HG03571 (cell line): ENCODE measurements around the gene HES4.
"Not testable (repeated sequence)": the region's sequence is repeated elsewhere in the genome, so short reads cannot be mapped to it uniquely, and the experiment has no call there.

Experiments
- ATAC-seq: cut with Tn5 transposase; IDR thresholded peaks from one replicate; pipeline ENCODE4 v1.9.1; 2021; ENCODE audit not compliant: unreplicated experiment

HES4 gene

DNA sequence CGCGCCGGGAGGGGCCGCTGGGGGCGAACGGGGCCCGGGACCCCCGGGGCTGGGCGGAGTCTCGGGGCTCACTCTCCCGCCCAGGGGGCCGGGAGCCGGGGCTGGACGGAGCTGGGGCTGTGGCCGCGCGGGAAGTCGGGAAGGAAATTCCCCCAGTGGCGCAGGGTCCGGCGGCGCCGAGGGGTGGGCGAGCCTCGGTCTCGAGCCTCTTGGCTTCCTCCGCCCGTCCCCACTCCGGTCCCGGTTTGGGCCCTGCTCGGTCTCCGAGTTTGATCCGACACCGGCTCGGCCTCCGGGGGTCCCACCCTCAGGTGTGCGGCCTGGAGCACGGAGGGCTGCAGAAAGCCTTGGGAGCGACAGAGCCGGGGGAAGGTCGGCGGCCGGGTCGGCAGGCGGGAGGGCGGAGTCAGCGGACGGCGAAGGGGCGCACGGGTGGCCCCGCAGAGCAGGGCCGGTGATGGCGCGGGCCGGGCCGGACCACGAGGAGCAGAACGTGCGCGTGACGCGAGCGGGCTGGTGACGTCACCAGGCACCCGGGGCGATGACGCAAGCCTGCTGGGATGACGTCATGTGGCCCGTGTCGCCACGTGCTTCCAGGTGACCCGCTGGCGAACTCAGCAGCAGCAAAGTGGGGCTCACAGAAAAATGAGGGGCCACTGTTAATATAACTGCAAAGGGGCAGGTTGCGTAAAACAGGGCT, 610 bp upstream of the HES4 start:
- no peak for ATAC-seq

DNA sequence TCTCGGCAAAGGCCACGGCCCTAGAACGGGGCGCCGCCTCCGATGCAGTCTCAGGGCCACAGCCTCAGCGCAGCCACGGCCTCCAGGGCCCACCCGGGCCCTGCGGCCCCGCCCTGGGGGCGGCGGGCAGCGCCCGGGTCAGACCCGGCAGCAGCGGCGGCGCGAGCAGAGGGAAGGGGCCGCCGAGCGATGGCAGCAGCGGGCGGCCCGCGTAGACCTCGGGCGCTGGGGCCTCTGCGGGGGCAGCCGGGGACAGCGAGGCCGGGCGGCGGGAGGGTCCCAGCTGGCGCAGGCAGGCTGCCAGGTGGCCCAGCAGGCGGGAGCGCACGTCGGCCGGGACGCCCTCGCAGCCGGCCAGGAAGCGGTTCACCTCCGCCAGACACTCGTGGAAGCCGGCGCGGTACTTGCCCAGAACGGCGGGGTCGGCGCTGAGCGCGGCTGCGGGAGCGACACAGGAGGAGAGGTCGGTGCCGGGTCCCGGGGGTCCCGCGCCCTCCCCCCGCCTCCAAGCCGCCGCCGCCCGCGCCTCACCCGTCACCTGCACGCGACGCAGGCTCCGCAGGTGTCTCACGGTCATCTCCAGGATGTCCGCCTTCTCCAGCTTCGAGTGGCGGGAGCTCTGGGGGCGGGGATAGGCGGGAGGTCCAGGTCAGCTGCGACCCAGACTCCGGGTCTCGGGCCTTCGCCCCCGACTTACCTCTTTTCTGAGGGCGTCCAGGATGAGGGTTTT, 737 bp downstream of the HES4 start:
- no peak for ATAC-seq

DNA sequence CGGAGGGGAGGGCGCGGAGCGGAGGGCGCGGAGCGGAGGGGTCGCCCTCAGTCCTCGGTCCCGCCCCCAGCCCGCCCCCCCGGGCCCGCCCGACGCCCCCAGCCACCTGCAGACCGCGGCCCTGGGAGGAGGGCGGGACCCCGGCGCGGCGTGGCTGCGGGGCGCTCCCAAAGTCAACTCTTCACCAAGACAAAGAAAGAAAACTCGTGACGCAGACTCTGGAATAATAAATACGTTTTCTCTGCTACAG, 1.2 kb downstream of the HES4 start:
- no peak for ATAC-seq

DNA sequence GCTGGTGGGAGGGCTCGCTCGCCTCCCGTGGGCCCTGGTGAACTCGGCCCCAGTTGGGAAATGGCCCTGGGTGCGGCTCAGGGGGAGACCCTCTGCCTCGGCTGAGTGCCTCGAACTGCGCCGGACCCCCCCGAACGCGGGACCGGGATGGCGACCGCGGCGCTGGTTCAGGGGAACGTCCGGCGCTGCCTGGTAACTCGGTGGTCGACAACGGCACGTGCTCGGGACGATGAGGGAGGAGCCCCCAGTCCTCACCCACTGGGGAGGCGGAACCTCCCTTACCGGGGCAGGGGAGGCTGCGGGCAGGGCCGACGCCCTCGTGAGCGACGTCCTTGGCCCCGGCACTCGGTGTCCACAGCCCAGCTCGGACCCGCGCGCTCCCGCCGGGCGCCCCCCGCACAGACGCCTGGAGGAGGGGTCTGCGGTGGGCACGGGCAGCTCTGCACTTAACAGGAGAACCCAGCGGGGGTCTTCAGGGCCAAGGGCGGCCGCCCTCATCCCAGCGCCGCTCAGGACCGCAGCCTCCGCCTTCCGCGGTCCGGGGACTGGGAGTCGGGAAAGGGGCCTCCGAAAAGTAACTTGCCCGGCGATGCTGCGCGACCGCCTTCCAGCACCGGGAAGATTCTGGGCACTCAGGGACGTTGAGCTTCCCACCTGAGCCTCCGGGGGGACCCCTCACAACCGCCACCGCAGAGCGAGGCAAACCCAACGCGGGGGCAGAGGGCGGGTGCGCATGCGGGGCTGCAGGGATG, 1.7 kb downstream of the HES4 start:
- no peak for ATAC-seq

DNA sequence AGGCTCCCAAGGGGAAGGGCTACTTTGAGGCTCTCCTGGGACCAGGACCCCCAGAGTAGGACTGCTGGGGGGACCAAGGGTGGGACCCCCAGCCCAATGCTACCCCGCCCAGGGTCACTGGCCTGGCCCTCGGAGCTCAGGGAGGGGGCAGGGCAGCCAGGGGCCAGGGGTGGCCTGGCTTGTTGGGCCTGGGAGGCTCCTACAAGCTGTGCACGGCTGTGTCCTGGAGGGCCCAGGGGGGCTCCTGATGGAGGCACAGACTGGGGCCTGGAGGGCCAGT, 2.2 kb downstream of the HES4 start:
- no peak for ATAC-seq

DNA sequence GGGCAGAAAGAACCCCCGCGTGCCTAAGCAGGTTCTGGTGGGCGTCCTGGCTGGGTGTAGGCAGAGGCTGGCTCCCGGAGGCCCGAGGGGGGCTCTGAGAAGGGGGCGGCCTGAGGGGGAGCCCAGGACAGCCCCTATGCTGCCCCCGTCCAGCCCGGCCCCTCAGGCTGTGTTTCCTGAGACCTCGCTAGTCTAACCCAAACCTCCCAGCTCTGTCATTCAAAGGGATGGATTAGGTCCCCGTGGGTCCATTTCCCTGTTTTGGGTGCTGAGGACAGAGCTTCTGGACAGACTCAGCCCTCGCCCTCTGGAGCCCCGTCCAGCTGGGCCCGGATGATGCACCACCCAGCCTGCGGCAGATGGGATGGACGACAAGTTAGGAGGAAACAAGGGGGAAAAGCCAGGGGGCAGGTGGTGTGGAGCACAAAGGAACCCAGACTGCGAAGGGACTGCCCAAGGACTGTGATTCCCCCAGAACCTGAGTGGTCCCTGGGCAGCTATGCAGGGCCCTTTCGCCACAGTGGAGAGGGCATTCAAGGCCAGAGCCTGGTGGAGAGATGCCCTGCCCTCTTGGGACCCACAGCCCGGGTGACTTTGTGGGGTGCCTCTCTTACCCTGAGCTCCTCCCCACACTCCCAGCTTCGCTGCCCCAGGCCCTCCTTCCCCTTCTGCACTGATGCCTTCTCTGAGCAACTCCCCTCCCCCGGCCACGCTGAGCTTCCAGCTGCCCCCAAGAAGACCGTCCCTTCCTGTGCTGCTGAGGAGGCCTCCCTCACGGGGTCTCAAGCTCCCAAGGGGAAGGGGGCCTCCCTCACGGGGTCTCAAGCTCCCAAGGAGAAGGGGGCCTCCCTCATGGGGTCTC, 2.8 kb downstream of the HES4 start:
- ATAC-seq = no peak

DNA sequence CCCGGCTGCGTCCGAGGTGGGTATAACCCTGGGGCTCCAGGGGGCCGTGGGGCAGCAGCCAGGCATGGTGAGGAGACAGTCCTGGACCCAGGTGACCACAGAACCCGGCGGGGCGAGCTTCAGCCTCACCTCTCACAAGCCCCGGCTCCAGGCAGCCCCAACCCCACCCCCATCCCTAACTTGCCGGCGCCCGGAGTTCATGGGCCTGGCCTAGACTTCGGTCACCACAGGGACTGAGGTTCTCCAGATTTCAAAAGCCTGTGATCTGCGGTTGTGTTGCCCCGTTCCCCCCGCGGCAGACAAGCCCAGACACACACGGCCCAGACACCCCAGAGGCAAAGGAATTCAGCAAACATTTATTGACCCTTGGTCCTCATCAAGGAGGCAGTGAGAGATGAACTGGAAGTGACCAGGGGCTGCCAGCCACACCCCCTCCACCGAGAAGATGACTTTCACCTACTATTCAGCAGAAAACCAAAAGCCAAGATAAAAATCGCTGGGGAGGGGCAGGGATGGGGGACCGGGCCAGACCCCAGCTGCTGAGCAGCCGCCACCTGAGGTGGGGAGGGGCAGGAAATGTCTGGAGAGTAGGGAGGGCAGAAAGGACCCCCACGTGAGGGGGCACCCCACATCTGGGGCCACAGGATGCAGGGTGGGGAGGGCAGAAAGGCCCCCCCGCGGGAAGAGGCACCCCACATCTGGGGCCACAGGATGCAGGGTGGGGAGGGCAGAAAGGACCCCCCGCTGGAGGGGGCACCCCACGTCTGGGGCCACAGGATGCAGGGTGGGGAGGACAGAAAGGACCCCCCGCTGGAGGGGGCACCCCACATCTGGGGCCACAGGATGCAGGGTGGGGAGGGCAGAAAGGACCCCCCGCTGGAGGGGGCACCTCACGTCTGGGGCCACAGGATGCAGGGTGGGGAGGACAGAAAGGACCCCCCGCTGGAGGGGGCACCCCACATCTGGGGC, 3.9 kb downstream of the HES4 start:
- no peak for ATAC-seq

DNA sequence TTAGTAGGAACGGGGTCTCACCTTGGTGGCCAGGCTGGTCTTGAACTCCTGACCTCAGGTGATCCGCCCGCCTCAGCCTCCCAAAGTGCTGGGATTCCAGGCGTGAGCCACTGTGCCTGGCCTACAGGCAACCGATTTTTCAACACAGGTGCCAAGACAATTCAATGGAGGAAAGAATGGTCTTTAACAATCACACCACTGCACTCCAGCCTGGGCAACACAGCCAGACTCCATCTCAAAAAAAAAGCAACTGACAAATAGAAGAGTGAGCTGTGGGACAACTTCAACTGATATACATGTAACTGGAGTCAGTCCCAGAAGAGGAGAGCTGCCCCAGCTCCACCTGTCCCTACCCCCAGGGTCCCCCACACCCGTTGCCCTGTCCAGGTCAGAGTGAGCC, 5.4 kb downstream of the HES4 start:
- ATAC-seq = not testable (repeated sequence)

DNA sequence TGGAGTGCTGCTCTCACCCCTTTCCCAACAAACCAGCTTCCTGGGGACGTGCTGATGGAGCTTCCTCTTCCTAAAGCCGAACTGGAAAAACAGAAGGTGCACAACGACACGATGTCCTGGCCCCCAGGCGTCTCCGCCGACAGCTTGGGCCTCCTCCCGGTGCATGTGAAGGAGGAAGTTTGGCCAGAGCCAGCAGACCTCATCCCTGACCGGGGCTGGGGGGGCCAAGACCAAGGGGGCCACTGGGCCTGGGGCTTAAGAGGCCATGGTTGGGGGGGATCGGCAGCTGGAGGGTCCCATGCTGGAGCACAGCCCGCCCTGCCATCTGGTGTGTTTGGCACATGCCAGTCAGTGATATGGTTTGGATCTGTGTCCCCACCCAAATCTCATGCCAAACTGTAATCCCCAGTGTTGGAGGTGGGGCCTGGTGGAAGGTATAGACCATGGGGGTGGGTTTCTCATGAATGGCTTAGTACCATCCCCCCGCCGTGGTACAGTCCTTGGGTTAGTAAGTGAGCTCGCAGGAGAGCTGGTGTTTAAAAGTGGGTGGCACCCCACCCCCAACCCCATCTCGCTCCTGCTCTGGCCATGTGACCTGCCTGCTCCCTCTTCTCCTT, 6.4 kb downstream of the HES4 start:
- no peak for ATAC-seq

DNA sequence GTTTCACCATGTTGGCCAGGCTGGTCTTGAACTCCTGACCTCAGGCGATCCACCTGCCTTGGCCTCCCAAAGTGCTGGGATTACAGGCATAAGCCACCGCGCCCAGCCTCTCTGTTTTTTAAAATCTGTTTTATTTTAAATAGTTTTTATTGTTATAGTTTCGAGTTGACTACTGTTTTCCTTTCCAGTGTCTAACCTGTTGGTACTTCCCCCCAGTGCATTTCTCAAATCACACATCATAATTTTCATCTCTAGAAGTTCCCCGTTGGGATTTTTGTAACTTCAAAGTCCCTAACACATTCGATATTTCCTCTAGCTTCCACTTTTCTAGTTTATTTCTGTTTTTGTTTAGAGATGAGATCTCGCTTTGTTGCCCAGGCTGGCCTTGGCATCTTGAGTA, 7.5 kb downstream of the HES4 start:
- no peak for ATAC-seq

DNA sequence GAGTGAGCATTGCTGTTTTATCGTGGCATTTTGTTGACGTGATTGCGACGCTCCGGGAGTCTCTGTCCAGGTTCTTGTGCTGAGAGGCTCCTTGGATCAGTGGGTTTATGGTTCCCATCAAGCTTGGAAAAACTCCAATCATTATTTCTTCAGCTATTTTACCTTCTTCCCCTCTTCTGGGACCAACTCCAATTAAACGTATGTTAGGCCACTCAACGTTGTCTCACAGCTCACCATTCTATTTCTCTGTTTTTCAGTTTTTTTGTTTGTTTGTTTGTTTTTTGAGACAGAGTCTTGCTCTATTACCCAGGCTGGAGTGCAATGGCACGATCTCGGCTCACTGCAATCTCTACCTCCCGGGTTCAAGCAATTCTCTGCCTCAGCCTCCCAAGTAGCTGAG, 8.0 kb downstream of the HES4 start:
- ATAC-seq = no peak

DNA sequence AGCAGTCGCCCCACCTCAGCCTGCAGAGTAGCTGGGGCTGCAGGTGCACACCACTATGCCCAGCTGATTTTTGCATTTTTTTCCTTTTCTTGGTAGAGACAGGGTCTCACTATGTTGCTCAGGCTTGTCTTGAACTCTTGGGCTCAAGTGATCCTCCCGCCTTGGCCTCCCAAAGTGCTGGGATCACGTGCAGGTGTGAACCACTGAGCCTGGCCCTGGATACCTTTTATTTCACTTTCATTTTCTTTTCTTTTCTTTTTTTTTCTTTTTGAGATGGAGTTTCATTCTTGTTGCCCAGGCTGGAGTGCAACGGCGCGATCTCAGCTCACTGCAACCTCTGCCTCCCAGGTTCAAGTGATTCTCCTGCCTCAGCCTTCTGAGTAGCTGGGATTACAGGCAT, 8.6 kb downstream of the HES4 start:
- ATAC-seq = not testable (repeated sequence)

DNA sequence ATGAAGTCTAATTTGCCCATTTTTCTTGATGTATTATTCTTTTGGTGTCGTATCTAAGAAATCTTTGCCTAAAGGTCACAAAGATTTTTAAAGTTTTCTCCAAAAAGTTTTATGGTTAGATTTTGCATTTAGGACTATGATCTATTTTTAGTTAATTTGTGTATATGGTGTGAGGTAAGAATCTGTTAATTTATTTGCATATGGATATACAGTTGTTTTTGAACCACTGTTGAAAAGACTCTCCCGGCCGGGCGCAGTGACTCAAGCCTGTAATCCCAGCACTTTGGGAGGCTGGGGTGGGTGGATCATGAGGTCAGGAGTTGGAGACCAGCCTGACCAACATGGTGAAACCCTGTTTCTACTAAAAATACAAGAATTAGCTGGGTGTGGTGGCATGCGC, 11.8 kb downstream of the HES4 start:
- not testable (repeated sequence) for ATAC-seq

DNA sequence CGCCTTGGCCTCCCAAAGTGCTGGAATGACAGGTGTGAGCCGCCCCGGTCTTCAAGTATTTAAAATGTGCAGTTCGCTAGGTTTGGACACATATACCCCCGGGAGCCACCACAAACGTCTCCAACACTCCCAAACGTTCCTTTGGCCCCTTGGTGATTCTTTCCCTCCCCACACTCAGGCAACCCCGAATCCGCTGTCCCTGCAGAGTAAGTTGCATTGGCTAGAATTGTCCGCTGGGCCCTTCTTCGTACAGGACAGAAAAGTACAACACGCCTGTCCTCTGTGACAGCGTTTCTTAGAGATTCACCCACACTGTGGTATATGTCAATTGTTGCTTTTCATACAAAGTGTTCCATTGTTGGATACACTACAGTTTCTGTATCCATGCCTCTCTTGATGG, 14.8 kb downstream of the HES4 start:
- no peak for ATAC-seq

DNA sequence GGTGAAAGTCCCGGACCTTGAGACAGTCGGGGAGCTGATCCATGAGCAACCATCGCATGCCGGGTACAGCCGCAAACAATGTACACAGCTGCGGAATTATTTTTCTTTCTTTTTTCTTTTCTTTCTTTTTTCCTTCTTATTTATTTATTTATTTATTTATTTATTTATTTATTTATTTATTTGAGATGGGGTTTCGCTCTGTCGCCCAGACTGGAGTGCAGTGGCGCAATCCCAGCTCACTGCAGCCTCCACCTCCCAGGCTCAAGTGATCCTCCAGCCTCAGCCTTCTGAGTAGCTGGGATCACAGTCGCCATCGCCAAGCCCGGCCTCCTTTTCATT, 15.5 kb downstream of the HES4 start:
- no peak for ATAC-seq

DNA sequence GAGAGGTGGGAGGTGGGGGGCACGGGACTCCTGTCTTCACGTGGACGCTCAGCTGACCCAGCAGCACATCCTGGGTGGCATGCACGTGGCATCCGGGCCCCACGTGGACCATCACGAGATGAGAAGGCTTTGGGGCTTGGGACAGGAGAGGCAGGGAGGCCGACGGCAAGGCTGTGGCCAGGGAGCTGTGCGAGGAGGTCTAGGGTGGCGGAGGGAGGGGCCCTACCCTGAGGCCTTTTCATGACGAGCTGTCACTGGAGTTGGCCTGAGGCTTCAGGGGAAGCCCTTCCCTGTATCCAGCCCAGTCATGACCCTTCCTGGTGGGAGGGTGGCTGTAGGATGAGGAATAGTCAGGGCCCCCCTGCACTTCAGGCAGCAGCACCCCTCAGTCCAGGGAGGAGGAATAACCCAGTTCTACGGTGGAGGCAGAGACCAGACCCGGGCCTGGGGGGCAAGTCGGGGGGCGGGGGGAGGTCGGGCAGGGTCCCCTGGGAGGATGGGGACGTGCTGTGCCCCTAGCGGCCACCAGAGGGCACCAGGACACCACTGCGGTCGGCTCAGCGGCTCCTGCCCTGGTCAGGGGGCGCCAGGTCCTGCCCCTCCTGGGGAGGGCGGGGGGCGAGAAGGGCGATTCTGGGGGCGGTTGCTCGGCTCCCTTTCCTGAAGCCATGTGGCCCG, 16.0 kb downstream of the HES4 start:
- ATAC-seq = no peak

DNA sequence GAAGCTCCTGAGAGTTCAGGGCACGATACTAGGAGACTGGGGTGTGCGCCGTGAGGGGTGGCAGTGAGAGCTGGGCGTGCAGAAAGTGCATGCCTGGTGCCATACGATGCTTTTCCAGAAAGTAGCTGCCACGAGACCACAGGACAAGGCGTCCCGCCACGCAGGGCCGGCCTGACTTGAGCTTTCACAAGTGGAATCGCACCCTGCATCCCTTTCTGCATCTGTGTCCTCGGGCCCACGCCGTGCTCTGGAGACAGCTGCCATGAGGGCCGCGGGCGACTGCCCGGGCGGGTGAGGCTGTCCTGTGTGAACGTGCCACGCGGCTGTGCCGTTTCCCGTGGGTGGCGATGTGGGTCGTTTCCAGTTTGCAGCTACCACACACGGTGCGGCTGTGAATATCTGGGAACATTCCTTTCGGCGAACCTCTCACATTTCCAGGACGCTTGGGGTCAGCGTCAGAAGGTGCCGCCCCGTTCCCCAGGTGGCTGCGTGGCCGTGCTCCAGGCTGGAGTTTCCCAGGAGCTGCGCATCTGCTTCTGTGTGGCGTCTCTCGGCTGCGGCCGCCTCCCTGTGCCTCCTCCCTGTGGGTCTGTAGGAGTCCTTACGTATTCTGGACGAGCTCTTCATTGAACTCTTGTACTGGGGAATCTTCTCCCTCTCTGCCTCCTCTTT, 17.0 kb downstream of the HES4 start:
- no peak for ATAC-seq

DNA sequence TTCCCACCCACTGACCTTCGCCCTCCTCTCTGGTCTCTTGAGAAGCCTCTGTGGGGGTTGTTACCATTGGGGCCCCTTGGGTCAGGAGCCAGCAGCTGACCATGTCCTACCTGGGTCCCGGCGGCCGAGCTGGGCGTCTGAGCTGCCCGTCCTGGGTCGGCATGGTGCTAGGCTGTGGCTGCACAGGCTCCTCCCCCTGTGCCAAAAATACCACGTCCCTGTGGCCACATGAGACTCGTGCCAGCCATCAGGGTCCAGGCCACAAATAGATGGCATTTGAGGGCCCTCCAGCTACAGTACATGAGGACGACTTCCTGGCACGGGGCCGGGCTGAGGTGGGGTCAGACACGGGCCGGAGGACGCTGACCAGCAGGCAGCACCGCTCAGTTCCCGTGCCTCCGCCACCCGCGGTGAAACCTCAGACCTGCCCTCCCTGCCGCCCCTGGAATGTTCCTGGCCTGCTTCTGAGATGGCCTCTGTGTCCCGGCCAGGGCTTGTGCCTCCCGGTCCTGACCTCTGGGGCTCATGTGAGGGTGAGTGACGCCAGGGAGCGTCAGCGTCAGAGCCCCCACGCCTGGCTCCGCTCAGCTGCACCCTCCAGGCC, 17.8 kb downstream of the HES4 start, which contains the start of gene PERM1:
PERM1 (minus strand) TSS at position 139 of the 604 bp plus-strand sequence. CDS start 1,064 bp downstream, outside the sequence.
- ATAC-seq = no peak
